ENCODE results near the gene MGST2.
"Not testable (repeated sequence)": the region's sequence is repeated elsewhere in the genome, so short reads cannot be mapped to it uniquely, and the experiment has no call there.

Gene MGST2

DNA sequence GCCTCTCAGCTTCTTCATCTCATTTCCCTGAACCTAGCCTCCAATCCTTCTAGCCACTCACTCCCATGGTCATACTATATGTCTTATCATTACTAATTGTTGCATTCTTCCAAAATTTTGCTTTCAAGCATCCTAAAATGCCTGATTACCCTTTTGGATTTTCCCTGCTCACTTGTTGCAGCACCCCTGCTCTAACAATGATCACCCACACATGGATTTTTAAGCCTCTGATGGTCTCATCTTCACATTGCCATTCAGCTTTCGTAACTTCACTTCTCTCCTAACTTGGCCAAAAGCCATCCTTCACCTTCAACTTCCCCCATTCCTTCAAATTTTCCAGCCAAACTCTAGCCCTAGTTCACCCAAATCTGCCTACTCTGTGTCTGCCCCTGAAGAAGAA is 33.8 kb upstream of the MGST2 start:
- H3K27ac Mint-ChIP-seq (ENCODE audit: low read depth), result no peak overlapping the region
- peaks cover 2% of the 10 kb centered on the region for H3K36me3 Mint-ChIP-seq (ENCODE audit: insufficient read depth)
- H3K4me3 Mint-ChIP-seq, result no peak overlapping the region
- ATAC-seq (replicated peaks; ENCODE audit: extremely low read depth, poor library complexity, severe bottlenecking) (no peak), DNase-seq (ENCODE audit: low spot score in 2 of 2) (no peak)
- H3K27me3 Mint-ChIP-seq, result peaks cover 47% of the 10 kb centered on the region
- H3K9me3 Mint-ChIP-seq, result no peaks in the 10 kb centered on the region
- H3K4me1 Mint-ChIP-seq, result no peaks in the 10 kb centered on the region

- H3K4me3 Mint-ChIP-seq; H3K9me3 Mint-ChIP-seq; H3K36me3 Mint-ChIP-seq (ENCODE audit: insufficient read depth); H3K4me1 Mint-ChIP-seq; DNase-seq (ENCODE audit: low spot score in 2 of 2); ATAC-seq (replicated peaks; ENCODE audit: extremely low read depth, poor library complexity, severe bottlenecking); H3K27ac Mint-ChIP-seq (ENCODE audit: low read depth): not testable (repeated sequence)
- peaks cover 47% of the 10 kb centered on the region for H3K27me3 Mint-ChIP-seq
Measured at GRCh38 chr4:139632739-139633138, 32.9 kb upstream of the MGST2 start.

DNA sequence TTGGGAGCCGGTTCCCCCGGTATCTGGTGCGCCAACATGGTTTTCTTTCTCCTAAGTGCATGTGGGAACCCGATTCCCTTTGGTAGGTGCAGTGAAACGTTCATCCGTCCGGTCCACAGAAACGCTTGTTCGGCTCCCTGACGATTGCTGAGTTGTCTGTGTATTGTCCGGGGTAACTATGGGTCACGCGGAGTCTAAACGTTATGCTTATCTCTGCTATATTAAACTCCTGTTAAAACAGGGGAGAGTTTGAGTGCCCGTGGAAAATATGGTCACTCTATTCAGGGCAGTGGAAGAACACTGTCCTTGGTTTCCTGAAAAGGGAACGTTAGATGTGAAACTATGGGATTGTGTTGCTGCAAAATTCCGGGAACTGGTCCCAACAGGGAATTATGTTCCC is 32.4 kb upstream of the MGST2 start:
- no peaks in the 10 kb centered on the region for H3K4me1 Mint-ChIP-seq
- no peak overlapping the region for H3K27ac Mint-ChIP-seq (ENCODE audit: low read depth)
- no peak overlapping the region for H3K4me3 Mint-ChIP-seq
- H3K9me3 Mint-ChIP-seq, result no peaks in the 10 kb centered on the region
- ATAC-seq (replicated peaks; ENCODE audit: extremely low read depth, poor library complexity, severe bottlenecking) (no peak), DNase-seq (ENCODE audit: low spot score in 2 of 2) (no peak)
- H3K36me3 Mint-ChIP-seq (ENCODE audit: insufficient read depth), result peaks cover 2% of the 10 kb centered on the region
- H3K27me3 Mint-ChIP-seq, result peaks cover 47% of the 10 kb centered on the region

DNA sequence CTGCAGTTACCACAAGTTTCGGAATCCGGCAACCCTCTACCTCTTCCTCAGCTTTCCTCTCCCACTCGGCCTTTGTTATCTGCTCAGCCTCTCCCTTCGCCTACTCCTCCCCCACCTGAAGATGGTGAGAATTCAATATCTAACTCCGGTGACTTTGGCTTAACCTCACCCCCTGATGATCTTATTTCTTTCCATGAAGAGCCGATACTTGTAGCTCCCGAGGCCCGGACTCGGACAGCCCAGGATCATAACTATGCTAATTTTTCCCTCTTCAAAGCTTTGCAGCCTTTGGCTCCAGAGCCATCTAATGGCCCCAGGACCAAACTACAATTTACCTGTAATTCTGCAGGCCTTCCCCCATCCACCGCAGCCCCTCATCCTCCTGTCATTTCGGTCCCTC is 32.0 kb upstream of the MGST2 start:
- Mint-ChIP-seq H3K4me1 (no peaks in the 10 kb centered on the region), H3K27me3 (peaks cover 47% of the 10 kb centered on the region), H3K27ac (ENCODE audit: low read depth) (no peak overlapping the region), H3K4me3 (no peak overlapping the region), H3K9me3 (peaks cover 2% of the 10 kb centered on the region), H3K36me3 (ENCODE audit: insufficient read depth) (peaks cover 2% of the 10 kb centered on the region)
- DNase-seq (ENCODE audit: low spot score in 2 of 2) (no peak), ATAC-seq (replicated peaks; ENCODE audit: extremely low read depth, poor library complexity, severe bottlenecking) (no peak)

- Mint-ChIP-seq H3K27ac (ENCODE audit: low read depth) (no peak overlapping the region), H3K4me1 (no peaks in the 10 kb centered on the region), H3K4me3 (no peak overlapping the region), H3K36me3 (ENCODE audit: insufficient read depth) (no peaks in the 10 kb centered on the region), H3K27me3 (peaks cover 40% of the 10 kb centered on the region), H3K9me3 (peaks cover 8% of the 10 kb centered on the region)
- ATAC-seq (replicated peaks; ENCODE audit: extremely low read depth, poor library complexity, severe bottlenecking), result no peak
- no peak for DNase-seq (ENCODE audit: low spot score in 2 of 2)
Measured at GRCh38 chr4:139635966-139636365, 29.7 kb upstream of the MGST2 start.

GRCh38 chr4:139638306-139638705 is 27.3 kb upstream of the MGST2 start:
- H3K4me1 Mint-ChIP-seq; DNase-seq (ENCODE audit: low spot score in 2 of 2); H3K9me3 Mint-ChIP-seq; H3K27ac Mint-ChIP-seq (ENCODE audit: low read depth); ATAC-seq (replicated peaks; ENCODE audit: extremely low read depth, poor library complexity, severe bottlenecking); H3K4me3 Mint-ChIP-seq; H3K36me3 Mint-ChIP-seq (ENCODE audit: insufficient read depth): not testable (repeated sequence)
- peaks cover 25% of the 10 kb centered on the region for H3K27me3 Mint-ChIP-seq

- peaks cover 12% of the 10 kb centered on the region for H3K27me3 Mint-ChIP-seq
- H3K4me3 Mint-ChIP-seq, result no peak overlapping the region
- DNase-seq (ENCODE audit: low spot score in 2 of 2) (no peak), ATAC-seq (replicated peaks; ENCODE audit: extremely low read depth, poor library complexity, severe bottlenecking) (no peak)
- H3K4me1 Mint-ChIP-seq, result no peaks in the 10 kb centered on the region
- H3K9me3 Mint-ChIP-seq, result peaks cover 8% of the 10 kb centered on the region
- no peaks in the 10 kb centered on the region for H3K36me3 Mint-ChIP-seq (ENCODE audit: insufficient read depth)
- no peak overlapping the region for H3K27ac Mint-ChIP-seq (ENCODE audit: low read depth)
Measured at GRCh38 chr4:139639654-139640053, 26.0 kb upstream of the MGST2 start.

DNA sequence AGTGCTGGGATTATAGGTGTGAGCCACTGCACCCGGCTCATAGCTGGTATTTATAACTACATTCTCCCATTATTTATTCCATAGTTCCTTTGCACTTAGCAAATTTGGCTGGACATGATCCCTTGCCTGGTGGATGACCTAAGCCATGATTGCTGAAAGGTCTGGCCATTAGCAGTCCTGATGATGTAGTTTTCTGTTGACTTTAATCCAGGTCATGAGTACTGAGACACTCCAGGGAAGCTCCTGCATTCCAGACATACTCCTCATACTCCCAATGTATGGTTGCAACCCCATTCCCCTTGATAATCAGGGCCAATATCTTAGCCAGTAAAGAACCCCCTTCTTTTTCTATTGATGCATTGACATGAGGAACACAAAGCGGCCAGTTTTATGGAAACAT is 24.4 kb upstream of the MGST2 start:
- no peak overlapping the region for H3K4me3 Mint-ChIP-seq
- H3K4me1 Mint-ChIP-seq, result no peaks in the 10 kb centered on the region
- ATAC-seq (replicated peaks; ENCODE audit: extremely low read depth, poor library complexity, severe bottlenecking) (no peak), DNase-seq (ENCODE audit: low spot score in 2 of 2) (no peak)
- no peaks in the 10 kb centered on the region for H3K36me3 Mint-ChIP-seq (ENCODE audit: insufficient read depth)
- H3K27me3 Mint-ChIP-seq, result no peaks in the 10 kb centered on the region
- H3K9me3 Mint-ChIP-seq, result peaks cover 8% of the 10 kb centered on the region
- no peak overlapping the region for H3K27ac Mint-ChIP-seq (ENCODE audit: low read depth)

DNA sequence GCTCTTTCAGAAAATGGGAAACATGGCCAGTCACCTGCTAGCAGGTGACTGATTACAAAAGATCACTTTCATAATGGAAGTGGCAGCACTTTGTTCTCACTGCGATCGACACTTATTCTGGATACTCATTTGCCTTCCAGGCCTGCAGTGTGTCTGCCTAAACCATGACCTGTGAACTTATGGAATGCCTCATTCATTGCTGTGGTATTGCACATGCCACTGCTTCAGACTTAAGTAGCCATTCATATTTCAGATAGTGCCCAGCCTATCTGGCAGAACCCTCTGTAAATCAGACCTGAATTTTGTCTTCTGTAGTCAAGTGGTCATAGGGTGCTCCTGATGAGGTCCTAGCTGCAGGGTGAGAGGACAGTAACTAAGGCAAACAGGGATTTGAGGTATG is 23.3 kb upstream of the MGST2 start:
- peaks cover 8% of the 10 kb centered on the region for H3K9me3 Mint-ChIP-seq
- no peaks in the 10 kb centered on the region for H3K27me3 Mint-ChIP-seq
- no peaks in the 10 kb centered on the region for H3K4me1 Mint-ChIP-seq
- no peaks in the 10 kb centered on the region for H3K36me3 Mint-ChIP-seq (ENCODE audit: insufficient read depth)
- H3K27ac Mint-ChIP-seq (ENCODE audit: low read depth), result no peak overlapping the region
- no peak overlapping the region for H3K4me3 Mint-ChIP-seq
- DNase-seq (ENCODE audit: low spot score in 2 of 2) (no peak), ATAC-seq (replicated peaks; ENCODE audit: extremely low read depth, poor library complexity, severe bottlenecking) (no peak)

GRCh38 chr4:139643042-139643895 is 22.4 kb upstream of the MGST2 start:
- DNase-seq (ENCODE audit: low spot score in 2 of 2) (no peak), ATAC-seq (replicated peaks; ENCODE audit: extremely low read depth, poor library complexity, severe bottlenecking) (no peak)

DNA sequence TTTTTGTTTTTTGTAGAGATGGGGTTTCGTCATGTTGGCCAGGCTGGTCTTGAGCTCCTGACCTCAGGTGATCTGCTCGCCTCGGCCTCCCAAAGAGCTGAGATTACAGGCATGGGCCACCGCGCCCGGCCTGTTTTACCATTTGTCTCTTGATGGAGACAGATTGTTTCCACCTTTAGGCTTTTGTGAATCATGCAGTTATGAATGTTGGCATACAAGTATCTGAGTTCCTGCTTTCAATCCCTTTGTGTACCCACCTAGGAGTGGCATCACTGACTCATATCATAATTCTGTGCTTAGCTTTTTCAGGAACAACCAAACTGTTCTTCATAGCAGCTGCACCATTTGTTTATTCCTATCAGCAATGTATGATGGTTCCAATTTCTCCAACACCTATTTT is 20.2 kb upstream of the MGST2 start:
- H3K36me3 Mint-ChIP-seq (ENCODE audit: insufficient read depth), result no peaks in the 10 kb centered on the region
- DNase-seq (ENCODE audit: low spot score in 2 of 2) (no peak), ATAC-seq (replicated peaks; ENCODE audit: extremely low read depth, poor library complexity, severe bottlenecking) (no peak)
- no peaks in the 10 kb centered on the region for H3K27me3 Mint-ChIP-seq
- H3K27ac Mint-ChIP-seq (ENCODE audit: low read depth), result no peak overlapping the region
- H3K9me3 Mint-ChIP-seq, result no peaks in the 10 kb centered on the region
- no peak overlapping the region for H3K4me3 Mint-ChIP-seq
- H3K4me1 Mint-ChIP-seq, result no peaks in the 10 kb centered on the region

More at GRCh38 chr4:139643042-139643895, 22.4 kb upstream of the MGST2 start:
- no peak overlapping the region for H3K4me3 Mint-ChIP-seq
- H3K27ac Mint-ChIP-seq (ENCODE audit: low read depth), result no peak overlapping the region
- peaks cover 8% of the 10 kb centered on the region for H3K9me3 Mint-ChIP-seq
- no peaks in the 10 kb centered on the region for H3K4me1 Mint-ChIP-seq
- no peaks in the 10 kb centered on the region for H3K27me3 Mint-ChIP-seq
- H3K36me3 Mint-ChIP-seq (ENCODE audit: insufficient read depth), result no peaks in the 10 kb centered on the region

GRCh38 chr4:139647184-139647583 is 18.4 kb upstream of the MGST2 start:
- H3K4me1 Mint-ChIP-seq, result peaks cover 9% of the 10 kb centered on the region
- H3K4me3 Mint-ChIP-seq, result no peak overlapping the region
- H3K36me3 Mint-ChIP-seq (ENCODE audit: insufficient read depth), result peaks cover 2% of the 10 kb centered on the region
- H3K27ac Mint-ChIP-seq (ENCODE audit: low read depth), result no peak overlapping the region
- H3K9me3 Mint-ChIP-seq, result no peaks in the 10 kb centered on the region
- DNase-seq (ENCODE audit: low spot score in 2 of 2), result no peak
- peaks cover 3% of the 10 kb centered on the region for H3K27me3 Mint-ChIP-seq
- ATAC-seq (replicated peaks; ENCODE audit: extremely low read depth, poor library complexity, severe bottlenecking), result no peak

- H3K4me3 Mint-ChIP-seq, result no peak overlapping the region
- ATAC-seq (replicated peaks; ENCODE audit: extremely low read depth, poor library complexity, severe bottlenecking) (no peak), DNase-seq (ENCODE audit: low spot score in 2 of 2) (no peak)
- H3K36me3 Mint-ChIP-seq (ENCODE audit: insufficient read depth), result peaks cover 2% of the 10 kb centered on the region
- peaks cover 9% of the 10 kb centered on the region for H3K4me1 Mint-ChIP-seq
- H3K27me3 Mint-ChIP-seq, result peaks cover 6% of the 10 kb centered on the region
- H3K27ac Mint-ChIP-seq (ENCODE audit: low read depth), result no peak overlapping the region
- no peaks in the 10 kb centered on the region for H3K9me3 Mint-ChIP-seq
Measured at GRCh38 chr4:139647952-139648351, 17.7 kb upstream of the MGST2 start.

Measured in central memory CD8-positive, alpha-beta T cell (primary cell).